ENCODE measurements around the gene CHRNB2.

CHRNB2 gene

GRCh38 chr1:154553056-154554030 is 14.2 kb upstream of the CHRNB2 start:
- no peak for DNase-seq

- DNase-seq = no peak
Measured at GRCh38 chr1:154556422-154556821, 11.2 kb upstream of the CHRNB2 start.

GRCh38 chr1:154557248-154557938 is 10.2 kb upstream of the CHRNB2 start:
- no peak for DNase-seq

- DNase-seq = no peak
Measured at GRCh38 chr1:154557939-154558719, 9.4 kb upstream of the CHRNB2 start, which contains the start of gene UBE2Q1. Gene UBE2Q1 (minus strand): TSS chr1:154558662. CDS start chr1:154558553, 109 bp downstream.

GRCh38 chr1:154558720-154559465 is 8.7 kb upstream of the CHRNB2 start:
- peak; percentile 97 for DNase-seq

- peak; percentile 96 for DNase-seq
Measured at GRCh38 chr1:154559466-154560044, 8.0 kb upstream of the CHRNB2 start.

GRCh38 chr1:154565876-154566275 is 1.7 kb upstream of the CHRNB2 start:
- DNase-seq = no peak

GRCh38 chr1:154568157-154568815 is 708 bp downstream of the CHRNB2 start:
- no peak for DNase-seq

GRCh38 chr1:154571244-154571963 is 3.8 kb downstream of the CHRNB2 start:
- DNase-seq = no peak

- no peak for DNase-seq
Measured at GRCh38 chr1:154571964-154572288, 4.3 kb downstream of the CHRNB2 start.

GRCh38 chr1:154572468-154573167 is 5.0 kb downstream of the CHRNB2 start:
- no peak for DNase-seq

- DNase-seq = no peak
Measured at GRCh38 chr1:154573168-154573510, 5.6 kb downstream of the CHRNB2 start.

- peak; percentile 32 for DNase-seq
Measured at GRCh38 chr1:154574716-154575115, 7.1 kb downstream of the CHRNB2 start.

GRCh38 chr1:154575147-154575927 is 7.8 kb downstream of the CHRNB2 start:
- no peak for DNase-seq

GRCh38 chr1:154575951-154576566 is 8.5 kb downstream of the CHRNB2 start:
- no peak for DNase-seq

- DNase-seq = no peak
Measured at GRCh38 chr1:154577346-154578057, 9.9 kb downstream of the CHRNB2 start.

GRCh38 chr1:154578058-154578418 is 10.5 kb downstream of the CHRNB2 start:
- DNase-seq = no peak

- DNase-seq = no peak
Measured at GRCh38 chr1:154579374-154579773, 11.8 kb downstream of the CHRNB2 start.
